Mesothelial cell of epicardium (in vitro differentiated cells): ENCODE data around the gene KCNMA1. TPM values are rescaled to one million over a fixed set of nuclear protein-coding genes. Genes with fewer than 3 reads are reported as not detected.

Experiments
- DNase-seq, 2 experiments: peaks; one replicate each; pipeline ENCODE4 v3.0.0; 2021; ENCODE audit warnings: low spot score in 2 of 2; ENCODE audit not compliant: unreplicated experiment in 2 of 2
- H3K27ac Mint-ChIP-seq: 2 replicates; pipeline ENCODE4 v1.8.0; 2021; ENCODE audit warnings: mixed read lengths
- H3K27me3 Mint-ChIP-seq: 2 replicates; pipeline ENCODE4 v1.8.0; 2021; ENCODE audit warnings: low read depth, mixed read lengths
- H3K36me3 Mint-ChIP-seq: 2 replicates; pipeline ENCODE4 v1.8.0; 2021; ENCODE audit warnings: mixed read lengths
- H3K4me1 Mint-ChIP-seq: 2 replicates; pipeline ENCODE4 v1.8.0; 2021; ENCODE audit warnings: mixed read lengths
- H3K4me3 Mint-ChIP-seq: 2 replicates; pipeline ENCODE4 v1.8.0; 2021; ENCODE audit warnings: mild to moderate bottlenecking, moderate library complexity, mixed read lengths
- H3K9me3 Mint-ChIP-seq: 2 replicates; pipeline ENCODE4 v1.8.0; 2021; ENCODE audit warnings: mixed read lengths
- total RNA-seq: library from RNA; stranded (reverse); gene quantifications from 3 replicates; pipeline ENCODE4 v1.2.1, GENCODE V29; 2021
- TF ChIP-seq, protein P1 (sequence below): fragments of 200-600 bp; sonication (generic); IDR thresholded peaks from one replicate; pipeline ENCODE4 v1.5.0; 2021; ENCODE audit warnings: antibody characterized with exemption; ENCODE audit not compliant: unreplicated experiment

The KCNMA1 gene
- total RNA-seq, 1 donor from 2014 or later: 44.0 TPM

DNA sequence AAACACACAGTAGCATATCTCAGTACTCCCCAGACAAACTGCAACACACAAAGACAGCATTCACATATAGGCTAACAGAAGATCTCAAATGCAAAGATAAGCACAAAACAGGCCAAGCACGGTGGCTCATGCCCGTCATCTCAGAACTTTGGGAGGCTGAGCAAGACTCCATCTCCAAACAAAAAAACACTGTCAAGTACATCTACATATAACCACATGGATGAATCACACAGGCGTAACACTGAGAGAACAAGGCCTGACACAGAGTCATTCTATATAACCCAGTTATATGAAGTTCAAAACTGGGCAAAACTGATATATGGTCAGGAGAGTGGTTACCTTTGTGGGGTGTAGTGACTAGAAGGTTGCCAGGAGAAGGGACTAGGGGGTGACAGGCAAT, 506.4 kb downstream of the KCNMA1 start:
- Mint-ChIP-seq H3K27me3 (no peaks in the 10 kb centered on the region), H3K9me3 (peaks cover 3% of the 10 kb centered on the region), H3K4me1 (peaks cover 3% of the 10 kb centered on the region), H3K36me3 (peaks cover 2% of the 10 kb centered on the region), H3K4me3 (no peak overlapping the region), H3K27ac (no peak overlapping the region)
- DNase-seq: no peak
- TF ChIP-seq, protein P1, sequence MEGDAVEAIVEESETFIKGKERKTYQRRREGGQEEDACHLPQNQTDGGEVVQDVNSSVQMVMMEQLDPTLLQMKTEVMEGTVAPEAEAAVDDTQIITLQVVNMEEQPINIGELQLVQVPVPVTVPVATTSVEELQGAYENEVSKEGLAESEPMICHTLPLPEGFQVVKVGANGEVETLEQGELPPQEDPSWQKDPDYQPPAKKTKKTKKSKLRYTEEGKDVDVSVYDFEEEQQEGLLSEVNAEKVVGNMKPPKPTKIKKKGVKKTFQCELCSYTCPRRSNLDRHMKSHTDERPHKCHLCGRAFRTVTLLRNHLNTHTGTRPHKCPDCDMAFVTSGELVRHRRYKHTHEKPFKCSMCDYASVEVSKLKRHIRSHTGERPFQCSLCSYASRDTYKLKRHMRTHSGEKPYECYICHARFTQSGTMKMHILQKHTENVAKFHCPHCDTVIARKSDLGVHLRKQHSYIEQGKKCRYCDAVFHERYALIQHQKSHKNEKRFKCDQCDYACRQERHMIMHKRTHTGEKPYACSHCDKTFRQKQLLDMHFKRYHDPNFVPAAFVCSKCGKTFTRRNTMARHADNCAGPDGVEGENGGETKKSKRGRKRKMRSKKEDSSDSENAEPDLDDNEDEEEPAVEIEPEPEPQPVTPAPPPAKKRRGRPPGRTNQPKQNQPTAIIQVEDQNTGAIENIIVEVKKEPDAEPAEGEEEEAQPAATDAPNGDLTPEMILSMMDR: no peak

DNA sequence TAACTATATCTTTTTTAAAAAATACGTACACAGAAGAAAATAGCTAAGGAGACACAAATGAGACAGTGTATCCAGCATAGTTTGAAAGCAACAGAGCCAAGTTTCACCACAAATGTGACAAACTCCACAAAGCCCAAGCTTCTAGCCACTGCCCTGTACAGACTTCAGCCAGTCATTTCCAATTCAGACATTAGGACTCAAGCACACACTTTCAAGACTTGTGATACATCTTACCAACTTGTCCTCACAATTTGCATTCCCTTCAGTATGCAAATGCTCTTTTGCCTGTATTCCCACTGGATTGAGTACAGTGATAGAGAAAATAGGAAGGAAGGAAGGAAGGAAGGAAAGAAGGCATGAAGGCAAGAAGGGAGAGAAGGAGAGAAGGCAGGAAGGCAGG, 510.4 kb downstream of the KCNMA1 start:
- Mint-ChIP-seq H3K4me3 (no peak overlapping the region), H3K36me3 (no peaks in the 10 kb centered on the region), H3K4me1 (peaks cover 11% of the 10 kb centered on the region), H3K27ac (no peak overlapping the region), H3K27me3 (no peaks in the 10 kb centered on the region), H3K9me3 (no peaks in the 10 kb centered on the region)
- TF ChIP-seq, protein P1: no peak
- no peak for DNase-seq

DNA sequence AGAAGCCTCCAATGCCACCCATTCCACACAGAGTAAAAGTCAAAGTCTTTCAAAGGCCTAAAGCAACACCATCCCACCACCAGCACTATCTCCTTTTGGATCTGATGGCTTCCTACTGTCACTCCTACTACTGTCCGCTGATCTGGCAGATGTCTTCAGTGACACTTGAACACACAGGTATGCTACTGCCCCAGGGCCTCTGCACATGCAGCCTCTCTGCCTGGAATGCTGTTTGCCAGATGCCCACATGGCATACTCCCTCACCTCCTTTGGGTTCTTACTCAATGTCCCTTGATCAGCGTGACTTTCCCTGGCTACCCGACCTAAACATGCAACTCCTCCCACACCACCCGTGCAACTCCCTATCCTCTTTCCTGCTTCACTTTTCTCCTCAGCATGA, 512.4 kb downstream of the KCNMA1 start:
- TF ChIP-seq, protein P1: no peak
- DNase-seq: no peak
- H3K27ac Mint-ChIP-seq: no peak overlapping the region
- H3K4me3 Mint-ChIP-seq: no peak overlapping the region
- H3K9me3 Mint-ChIP-seq: no peaks in the 10 kb centered on the region
- no peaks in the 10 kb centered on the region for H3K36me3 Mint-ChIP-seq
- H3K4me1 Mint-ChIP-seq: peaks cover 29% of the 10 kb centered on the region
- no peaks in the 10 kb centered on the region for H3K27me3 Mint-ChIP-seq

DNA sequence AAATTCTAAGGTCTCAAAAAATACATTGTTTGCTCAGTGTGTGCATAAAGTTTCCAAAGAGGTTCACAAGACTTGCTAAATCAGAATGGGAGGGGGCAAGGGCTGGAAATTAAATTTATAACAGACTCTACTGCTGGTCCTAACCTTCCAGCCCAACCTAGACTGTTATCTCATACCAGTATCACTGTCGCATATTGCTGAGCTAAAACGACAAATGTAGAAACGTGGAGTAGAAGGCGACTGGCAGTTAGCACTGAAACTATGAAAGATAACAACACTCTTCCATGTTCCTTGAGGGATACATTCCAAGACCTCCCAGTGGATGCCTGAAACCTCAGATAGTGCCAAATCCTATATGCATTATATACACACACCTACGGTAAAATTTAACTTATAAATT, 514.3 kb downstream of the KCNMA1 start:
- H3K9me3 Mint-ChIP-seq: no peaks in the 10 kb centered on the region
- H3K27ac Mint-ChIP-seq: no peak overlapping the region
- no peaks in the 10 kb centered on the region for H3K36me3 Mint-ChIP-seq
- no peaks in the 10 kb centered on the region for H3K27me3 Mint-ChIP-seq
- peaks cover 39% of the 10 kb centered on the region for H3K4me1 Mint-ChIP-seq
- no peak overlapping the region for H3K4me3 Mint-ChIP-seq
- no peak for DNase-seq
- TF ChIP-seq, protein P1: no peak

DNA sequence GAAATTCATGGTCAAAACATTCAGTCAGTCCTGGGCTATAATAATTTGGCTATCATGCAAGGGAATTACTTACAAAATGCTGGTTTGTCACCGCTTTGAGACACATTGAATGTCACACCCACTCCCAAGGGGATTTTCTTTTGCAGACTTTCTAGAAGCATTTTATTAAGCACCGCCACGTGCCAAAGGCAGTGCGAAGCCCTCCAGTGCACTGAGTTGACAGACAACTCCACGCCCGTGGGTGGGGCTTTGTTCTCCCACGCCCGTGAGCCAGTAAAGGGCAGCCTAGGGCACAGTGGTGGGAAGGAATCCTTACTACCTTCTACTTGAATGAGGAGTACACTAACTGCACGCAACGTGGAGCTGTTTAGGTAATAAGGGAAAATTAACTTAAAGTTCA, 515.8 kb downstream of the KCNMA1 start:
- no peak for DNase-seq
- Mint-ChIP-seq H3K4me1 (peaks cover 39% of the 10 kb centered on the region), H3K27me3 (no peaks in the 10 kb centered on the region), H3K4me3 (no peak overlapping the region), H3K9me3 (no peaks in the 10 kb centered on the region), H3K36me3 (no peaks in the 10 kb centered on the region), H3K27ac (no peak overlapping the region)
- TF ChIP-seq, protein P1: no peak

DNA sequence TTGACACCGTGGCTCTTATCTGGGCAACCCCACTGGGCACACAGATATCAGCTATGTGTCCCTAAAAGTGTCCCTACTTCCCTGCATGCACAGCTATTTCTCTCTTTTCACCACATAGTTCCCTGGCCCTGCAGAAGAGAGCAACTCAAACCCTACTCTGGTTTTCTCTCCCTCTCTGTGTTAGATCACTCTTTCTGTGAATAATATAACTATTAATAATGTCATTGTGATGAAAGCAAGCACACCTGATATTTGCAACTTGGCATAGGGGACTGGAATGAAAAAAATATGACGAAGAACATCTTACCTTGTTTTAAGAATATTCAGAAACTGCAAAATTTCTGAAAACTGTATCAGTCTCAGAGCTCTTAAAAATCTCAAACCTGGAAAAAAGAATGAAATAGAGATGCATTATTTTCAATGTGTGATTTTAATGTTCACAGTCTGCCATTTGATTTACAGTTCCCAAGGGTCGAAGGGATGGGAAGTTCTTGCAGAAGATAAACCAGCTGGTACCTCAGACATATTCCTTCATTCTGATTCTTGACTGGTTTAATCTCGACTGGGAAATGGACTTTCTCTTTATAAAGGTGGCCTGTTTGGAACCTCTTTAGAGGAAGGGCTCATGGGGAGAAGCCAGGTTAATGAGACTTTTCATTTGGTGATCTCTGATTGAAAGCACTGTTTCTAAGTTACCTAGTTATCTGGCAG, 516.8 kb downstream of the KCNMA1 start:
- no peak overlapping the region for H3K4me3 Mint-ChIP-seq
- TF ChIP-seq, protein P1: no peak
- H3K27ac Mint-ChIP-seq: no peak overlapping the region
- no peak for DNase-seq
- H3K9me3 Mint-ChIP-seq: no peaks in the 10 kb centered on the region
- H3K36me3 Mint-ChIP-seq: no peaks in the 10 kb centered on the region
- peaks cover 41% of the 10 kb centered on the region for H3K4me1 Mint-ChIP-seq
- no peaks in the 10 kb centered on the region for H3K27me3 Mint-ChIP-seq
